ENCODE results near the gene HOMER2.
"Not testable (repeated sequence)": the region's sequence is repeated elsewhere in the genome, so short reads cannot be mapped to it uniquely, and the experiment has no call there.

GRCh38 chr15:82821851-82822250, 130.7 kb downstream of the HOMER2 start:
- TF ChIP-seq CTCF (IDR thresholded peaks at IDR 0.05); ZFX (IDR thresholded peaks at IDR 0.05; ENCODE audit: borderline replicate concordance): not testable (repeated sequence)
